ENCODE data around the gene C6orf120. TPM values are rescaled to one million over a fixed set of nuclear protein-coding genes. Genes with fewer than 3 reads are reported as not detected.

C6orf120 gene
- total and polyA plus RNA-seq, 2 of the 13 experiments (the other 11 are each of a cell fraction or from before 2014, with no cell fraction given): 21.7 to 29.9 TPM

DNA sequence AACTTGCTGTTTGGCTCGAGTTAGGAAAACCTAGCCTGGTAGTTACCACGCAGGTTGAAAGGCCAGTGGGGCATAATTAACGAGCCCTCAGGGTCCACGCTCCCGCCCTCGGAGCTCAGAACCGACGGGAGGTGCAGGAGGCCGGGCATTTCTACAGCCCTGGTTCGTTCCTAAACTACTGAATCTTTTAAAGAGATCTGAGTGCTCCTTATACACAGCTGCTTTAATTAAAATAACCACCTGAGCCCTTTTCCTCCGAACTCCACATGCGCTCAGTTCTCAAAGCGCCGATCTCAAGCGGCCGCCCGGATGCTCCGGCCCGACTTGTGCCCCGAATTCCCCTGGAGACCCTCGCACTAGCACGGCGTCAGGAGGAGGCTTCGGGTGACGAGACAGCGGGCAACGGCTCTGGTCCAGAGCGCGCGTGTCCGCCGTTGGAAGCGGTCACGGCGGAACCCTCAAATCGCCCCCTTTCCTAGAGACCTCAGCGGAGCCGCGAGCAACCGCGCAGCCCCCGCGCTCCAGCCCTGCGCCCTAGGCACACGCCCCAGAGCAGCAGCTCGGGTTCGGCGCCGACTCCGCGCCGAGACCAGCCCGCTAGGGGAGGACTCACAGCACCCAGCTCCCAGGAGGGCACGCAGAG, 494 bp upstream of the C6orf120 start (continued):
- TF ChIP-seq MTF1 (CRISPR knock-in tag; IDR thresholded peaks at IDR 0.05): no peak
- TF ChIP-seq, protein P1, sequence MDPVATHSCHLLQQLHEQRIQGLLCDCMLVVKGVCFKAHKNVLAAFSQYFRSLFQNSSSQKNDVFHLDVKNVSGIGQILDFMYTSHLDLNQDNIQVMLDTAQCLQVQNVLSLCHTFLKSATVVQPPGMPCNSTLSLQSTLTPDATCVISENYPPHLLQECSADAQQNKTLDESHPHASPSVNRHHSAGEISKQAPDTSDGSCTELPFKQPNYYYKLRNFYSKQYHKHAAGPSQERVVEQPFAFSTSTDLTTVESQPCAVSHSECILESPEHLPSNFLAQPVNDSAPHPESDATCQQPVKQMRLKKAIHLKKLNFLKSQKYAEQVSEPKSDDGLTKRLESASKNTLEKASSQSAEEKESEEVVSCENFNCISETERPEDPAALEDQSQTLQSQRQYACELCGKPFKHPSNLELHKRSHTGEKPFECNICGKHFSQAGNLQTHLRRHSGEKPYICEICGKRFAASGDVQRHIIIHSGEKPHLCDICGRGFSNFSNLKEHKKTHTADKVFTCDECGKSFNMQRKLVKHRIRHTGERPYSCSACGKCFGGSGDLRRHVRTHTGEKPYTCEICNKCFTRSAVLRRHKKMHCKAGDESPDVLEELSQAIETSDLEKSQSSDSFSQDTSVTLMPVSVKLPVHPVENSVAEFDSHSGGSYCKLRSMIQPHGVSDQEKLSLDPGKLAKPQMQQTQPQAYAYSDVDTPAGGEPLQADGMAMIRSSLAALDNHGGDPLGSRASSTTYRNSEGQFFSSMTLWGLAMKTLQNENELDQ (CRISPR knock-in tag; IDR thresholded peaks at IDR 0.05; ENCODE audit: borderline replicate concordance): no peak
- peak; percentile 23; the same call in 1 of the 2 replicates for TF ChIP-seq BRD4 (CRISPR knock-in tag; IDR thresholded peaks at IDR 0.05)
- TF ChIP-seq, protein P2, sequence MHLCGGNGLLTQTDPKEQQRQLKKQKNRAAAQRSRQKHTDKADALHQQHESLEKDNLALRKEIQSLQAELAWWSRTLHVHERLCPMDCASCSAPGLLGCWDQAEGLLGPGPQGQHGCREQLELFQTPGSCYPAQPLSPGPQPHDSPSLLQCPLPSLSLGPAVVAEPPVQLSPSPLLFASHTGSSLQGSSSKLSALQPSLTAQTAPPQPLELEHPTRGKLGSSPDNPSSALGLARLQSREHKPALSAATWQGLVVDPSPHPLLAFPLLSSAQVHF (CRISPR knock-in tag; IDR thresholded peaks at IDR 0.05): no peak
- no peak for TF ChIP-seq ZNF788 (CRISPR knock-in tag; IDR thresholded peaks at IDR 0.05; ENCODE audit: borderline replicate concordance)
- TF ChIP-seq, protein P3, sequence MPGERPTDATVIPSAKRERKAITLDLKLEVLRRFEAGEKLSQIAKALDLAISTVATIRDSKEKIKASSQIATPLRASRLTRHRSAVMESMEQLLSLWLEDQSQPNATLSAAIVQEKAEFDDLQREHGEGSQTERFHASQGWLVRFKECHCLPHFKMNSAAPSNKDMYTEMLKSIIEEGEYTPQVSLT (CRISPR knock-in tag; IDR thresholded peaks at IDR 0.05; ENCODE audit: borderline replicate concordance, low read depth): no peak
- TF ChIP-seq ZNF224 (CRISPR knock-in tag; IDR thresholded peaks at IDR 0.05): no peak; the same call in 1 of the 2 replicates
- TF ChIP-seq, protein P4, sequence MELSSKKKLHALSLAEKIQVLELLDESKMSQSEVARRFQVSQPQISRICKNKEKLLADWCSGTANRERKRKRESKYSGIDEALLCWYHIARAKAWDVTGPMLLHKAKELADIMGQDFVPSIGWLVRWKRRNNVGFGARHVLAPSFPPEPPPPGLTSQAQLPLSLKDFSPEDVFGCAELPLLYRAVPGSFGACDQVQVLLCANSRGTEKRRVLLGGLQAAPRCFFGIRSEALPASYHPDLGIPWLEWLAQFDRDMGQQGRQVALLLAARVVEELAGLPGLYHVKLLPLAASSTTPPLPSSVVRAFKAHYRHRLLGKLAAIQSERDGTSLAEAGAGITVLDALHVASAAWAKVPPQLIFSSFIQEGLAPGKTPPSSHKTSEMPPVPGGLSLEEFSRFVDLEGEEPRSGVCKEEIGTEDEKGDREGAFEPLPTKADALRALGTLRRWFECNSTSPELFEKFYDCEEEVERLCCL (CRISPR knock-in tag; IDR thresholded peaks at IDR 0.05; ENCODE audit: borderline replicate concordance): no peak
- TF ChIP-seq, protein P5, sequence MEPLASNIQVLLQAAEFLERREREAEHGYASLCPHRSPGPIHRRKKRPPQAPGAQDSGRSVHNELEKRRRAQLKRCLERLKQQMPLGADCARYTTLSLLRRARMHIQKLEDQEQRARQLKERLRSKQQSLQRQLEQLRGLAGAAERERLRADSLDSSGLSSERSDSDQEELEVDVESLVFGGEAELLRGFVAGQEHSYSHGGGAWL (CRISPR knock-in tag; IDR thresholded peaks at IDR 0.05): no peak
- peak; percentile 95 for TF ChIP-seq ZNF263 (CRISPR knock-in tag; IDR thresholded peaks at IDR 0.05)
- TF ChIP-seq, protein P6, sequence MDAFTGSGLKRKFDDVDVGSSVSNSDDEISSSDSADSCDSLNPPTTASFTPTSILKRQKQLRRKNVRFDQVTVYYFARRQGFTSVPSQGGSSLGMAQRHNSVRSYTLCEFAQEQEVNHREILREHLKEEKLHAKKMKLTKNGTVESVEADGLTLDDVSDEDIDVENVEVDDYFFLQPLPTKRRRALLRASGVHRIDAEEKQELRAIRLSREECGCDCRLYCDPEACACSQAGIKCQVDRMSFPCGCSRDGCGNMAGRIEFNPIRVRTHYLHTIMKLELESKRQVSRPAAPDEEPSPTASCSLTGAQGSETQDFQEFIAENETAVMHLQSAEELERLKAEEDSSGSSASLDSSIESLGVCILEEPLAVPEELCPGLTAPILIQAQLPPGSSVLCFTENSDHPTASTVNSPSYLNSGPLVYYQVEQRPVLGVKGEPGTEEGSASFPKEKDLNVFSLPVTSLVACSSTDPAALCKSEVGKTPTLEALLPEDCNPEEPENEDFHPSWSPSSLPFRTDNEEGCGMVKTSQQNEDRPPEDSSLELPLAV (CRISPR knock-in tag; conservative IDR thresholded peaks at IDR 0.05; ENCODE audit: low read depth): no peak
- no peak for TF ChIP-seq RFXAP (CRISPR knock-in tag; IDR thresholded peaks at IDR 0.05; ENCODE audit: borderline replicate concordance)
- TF ChIP-seq TEAD2 (CRISPR knock-in tag; IDR thresholded peaks at IDR 0.05): no peak
- TF ChIP-seq HOXD1 (CRISPR knock-in tag; IDR thresholded peaks at IDR 0.05): no peak
- peak; percentile 35; the same call in 1 of the 2 replicates for TF ChIP-seq ZNF329 (CRISPR knock-in tag; IDR thresholded peaks at IDR 0.05; ENCODE audit: low read depth)
- TF ChIP-seq, protein P7, sequence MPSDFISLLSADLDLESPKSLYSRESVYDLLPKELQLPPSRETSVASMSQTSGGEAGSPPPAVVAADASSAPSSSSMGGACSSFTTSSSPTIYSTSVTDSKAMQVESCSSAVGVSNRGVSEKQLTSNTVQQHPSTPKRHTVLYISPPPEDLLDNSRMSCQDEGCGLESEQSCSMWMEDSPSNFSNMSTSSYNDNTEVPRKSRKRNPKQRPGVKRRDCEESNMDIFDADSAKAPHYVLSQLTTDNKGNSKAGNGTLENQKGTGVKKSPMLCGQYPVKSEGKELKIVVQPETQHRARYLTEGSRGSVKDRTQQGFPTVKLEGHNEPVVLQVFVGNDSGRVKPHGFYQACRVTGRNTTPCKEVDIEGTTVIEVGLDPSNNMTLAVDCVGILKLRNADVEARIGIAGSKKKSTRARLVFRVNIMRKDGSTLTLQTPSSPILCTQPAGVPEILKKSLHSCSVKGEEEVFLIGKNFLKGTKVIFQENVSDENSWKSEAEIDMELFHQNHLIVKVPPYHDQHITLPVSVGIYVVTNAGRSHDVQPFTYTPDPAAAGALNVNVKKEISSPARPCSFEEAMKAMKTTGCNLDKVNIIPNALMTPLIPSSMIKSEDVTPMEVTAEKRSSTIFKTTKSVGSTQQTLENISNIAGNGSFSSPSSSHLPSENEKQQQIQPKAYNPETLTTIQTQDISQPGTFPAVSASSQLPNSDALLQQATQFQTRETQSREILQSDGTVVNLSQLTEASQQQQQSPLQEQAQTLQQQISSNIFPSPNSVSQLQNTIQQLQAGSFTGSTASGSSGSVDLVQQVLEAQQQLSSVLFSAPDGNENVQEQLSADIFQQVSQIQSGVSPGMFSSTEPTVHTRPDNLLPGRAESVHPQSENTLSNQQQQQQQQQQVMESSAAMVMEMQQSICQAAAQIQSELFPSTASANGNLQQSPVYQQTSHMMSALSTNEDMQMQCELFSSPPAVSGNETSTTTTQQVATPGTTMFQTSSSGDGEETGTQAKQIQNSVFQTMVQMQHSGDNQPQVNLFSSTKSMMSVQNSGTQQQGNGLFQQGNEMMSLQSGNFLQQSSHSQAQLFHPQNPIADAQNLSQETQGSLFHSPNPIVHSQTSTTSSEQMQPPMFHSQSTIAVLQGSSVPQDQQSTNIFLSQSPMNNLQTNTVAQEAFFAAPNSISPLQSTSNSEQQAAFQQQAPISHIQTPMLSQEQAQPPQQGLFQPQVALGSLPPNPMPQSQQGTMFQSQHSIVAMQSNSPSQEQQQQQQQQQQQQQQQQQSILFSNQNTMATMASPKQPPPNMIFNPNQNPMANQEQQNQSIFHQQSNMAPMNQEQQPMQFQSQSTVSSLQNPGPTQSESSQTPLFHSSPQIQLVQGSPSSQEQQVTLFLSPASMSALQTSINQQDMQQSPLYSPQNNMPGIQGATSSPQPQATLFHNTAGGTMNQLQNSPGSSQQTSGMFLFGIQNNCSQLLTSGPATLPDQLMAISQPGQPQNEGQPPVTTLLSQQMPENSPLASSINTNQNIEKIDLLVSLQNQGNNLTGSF (CRISPR knock-in tag; IDR thresholded peaks at IDR 0.05): no peak; the same call in 1 of the 2 replicates
- no peak for TF ChIP-seq DNMT1 (CRISPR knock-in tag; IDR thresholded peaks at IDR 0.05)
